ENCODE measurements around the gene NDNF.

DNA sequence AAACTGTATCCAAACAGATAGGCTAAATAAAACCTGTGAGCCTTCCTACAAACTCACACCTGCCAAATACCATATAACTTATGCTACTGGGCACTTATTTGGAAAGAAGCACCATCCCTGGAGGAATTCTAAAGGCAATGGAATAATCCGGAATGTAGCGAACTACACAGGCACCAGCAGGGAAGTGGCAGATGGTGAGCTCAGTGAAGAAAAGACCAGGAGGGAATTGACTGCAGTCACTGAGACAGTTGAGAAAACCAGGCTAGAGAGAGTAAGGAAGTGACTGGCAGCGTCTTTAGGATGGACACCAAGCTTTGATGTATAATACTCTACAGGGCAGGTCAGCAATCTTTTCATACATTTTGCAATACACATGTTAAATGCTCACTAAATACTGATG lies 16.3 kb downstream of the NDNF start:
- TF ChIP-seq TAF1 (IDR thresholded peaks at IDR 0.05; ENCODE audit: low read depth) (no peak), EP300 (IDR thresholded peaks at IDR 0.05; ENCODE audit: borderline replicate concordance) (no peak), CEBPB (IDR thresholded peaks at IDR 0.05) (no peak), CREB1 (IDR thresholded peaks at IDR 0.05; ENCODE audit: low read depth) (no peak)
- TF ChIP-seq, protein P1, sequence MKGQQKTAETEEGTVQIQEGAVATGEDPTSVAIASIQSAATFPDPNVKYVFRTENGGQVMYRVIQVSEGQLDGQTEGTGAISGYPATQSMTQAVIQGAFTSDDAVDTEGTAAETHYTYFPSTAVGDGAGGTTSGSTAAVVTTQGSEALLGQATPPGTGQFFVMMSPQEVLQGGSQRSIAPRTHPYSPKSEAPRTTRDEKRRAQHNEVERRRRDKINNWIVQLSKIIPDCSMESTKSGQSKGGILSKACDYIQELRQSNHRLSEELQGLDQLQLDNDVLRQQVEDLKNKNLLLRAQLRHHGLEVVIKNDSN (IDR thresholded peaks at IDR 0.05): no peak
